ENCODE measurements around the gene CD59. TPM values are rescaled to one million over a fixed set of nuclear protein-coding genes. Genes with fewer than 3 reads are reported as not detected.

Gene CD59
- total and polyA plus RNA-seq, 2 of the 13 experiments (the other 11 are each of a cell fraction or from before 2014, with no cell fraction given) = 127 to 289 TPM

- TF ChIP-seq TFE3 (CRISPR knock-in tag; IDR thresholded peaks at IDR 0.05) = peak; percentile 35; the same call in 1 of the 2 replicates
- no peak for TF ChIP-seq ELK4 (CRISPR knock-in tag; IDR thresholded peaks at IDR 0.05; ENCODE audit: borderline replicate concordance)
- peak; percentile 64 for TF ChIP-seq ASH2L (IDR thresholded peaks at IDR 0.05; ENCODE audit: insufficient read length, low read depth, low read length)
- TF ChIP-seq ELF3 (CRISPR knock-in tag; IDR thresholded peaks at IDR 0.05) = peak; percentile 49
- no peak; the same call in 1 of the 2 replicates for TF ChIP-seq ZNF691 (CRISPR knock-in tag; IDR thresholded peaks at IDR 0.05; ENCODE audit: borderline replicate concordance, low read depth)
- no peak for TF ChIP-seq ZNF276 (CRISPR knock-in tag; IDR thresholded peaks at IDR 0.05; ENCODE audit: low read depth)
- TF ChIP-seq ZNF512B (CRISPR knock-in tag; IDR thresholded peaks at IDR 0.05; ENCODE audit: borderline replicate concordance) = no peak
- TF ChIP-seq ETS1 (CRISPR knock-in tag; IDR thresholded peaks at IDR 0.05) = no peak
- TF ChIP-seq THAP11 (CRISPR knock-in tag; IDR thresholded peaks at IDR 0.05) = peak; percentile 45
- TF ChIP-seq PHB2 (IDR thresholded peaks at IDR 0.05; ENCODE audit: partially characterized antibody) = no peak
- TF ChIP-seq ATF7-NPFF (CRISPR knock-in tag; IDR thresholded peaks at IDR 0.05; ENCODE audit: low read depth) = 0 out of 2 replicates have a peak, but pooled peaks have one; percentile 38
- 0 out of 2 replicates have a peak, but pooled peaks have one; percentile 30 for TF ChIP-seq ZSCAN25 (CRISPR knock-in tag; IDR thresholded peaks at IDR 0.05)
- TF ChIP-seq NFKBIZ (CRISPR knock-in tag; IDR thresholded peaks at IDR 0.05) = peak; percentile 39; the same call in 1 of the 2 replicates
- TF ChIP-seq ARNT (IDR thresholded peaks at IDR 0.05) = no peak
- no peak for TF ChIP-seq KDM3A (CRISPR knock-in tag; IDR thresholded peaks at IDR 0.05; ENCODE audit: low read depth)
- no peak for TF ChIP-seq ZBTB49 (CRISPR knock-in tag; IDR thresholded peaks at IDR 0.05; ENCODE audit: borderline replicate concordance)
- no peak for TF ChIP-seq ZFP36 (IDR thresholded peaks at IDR 0.05; ENCODE audit: borderline replicate concordance, low read depth, low read length, partially characterized antibody)
Observed at GRCh38 chr11:33699515-33700062, 36.6 kb downstream of the CD59 start (continued).

Data from HepG2 (cell line).